Colonic mucosa (tissue), 4 donors: ENCODE results near the gene DTYMK. TPM values are rescaled to one million over a fixed set of nuclear protein-coding genes. Genes with fewer than 3 reads are reported as not detected.

Experiments
- DNase-seq: peaks from one replicate; pipeline ENCODE4 v3.0.0-alpha.2; 2020
- H3K27ac ChIP-seq: fragments of 200-600 bp; one replicate; pipeline ENCODE4 v1.8.0; 2021
- H3K27me3 ChIP-seq: fragments of 200-600 bp; one replicate; pipeline ENCODE4 v1.8.0; 2021
- H3K36me3 ChIP-seq: fragments of 200-600 bp; one replicate; pipeline ENCODE4 v1.8.0; 2021
- H3K4me1 ChIP-seq: fragments of 200-600 bp; one replicate; pipeline ENCODE4 v1.8.0; 2021; ENCODE audit warnings: mild to moderate bottlenecking
- H3K4me3 ChIP-seq: fragments of 200-600 bp; one replicate; pipeline ENCODE4 v1.8.0; 2021
- H3K9ac ChIP-seq, 2 donors: one replicate each; pipeline ENCODE4 v1.7.0; 2013; ENCODE audit warnings: control low read depth in 2 of 2, low read depth in 2 of 2, low read length in 2 of 2
- H3K9me3 ChIP-seq: fragments of 200-600 bp; one replicate; pipeline ENCODE4 v1.8.0; 2021
- intact Hi-C: fragments of 100-400 bp; cut with DNase I; formaldehyde crosslinking; loops from one replicate; pipeline ENCODE4 v1.14.1; 2022
- total RNA-seq, 2 donors: library from RNA; stranded (reverse); fragmentation: NEBNext Ultra II Directional in 1 of 2; extraction: Animal tissue kit (Norgen Biotek cat#: 25700) in 1 of 2; gene quantifications; one replicate each; pipeline ENCODE4 v1.2.1, GENCODE V29; 2021
- TF ChIP-seq, protein P1 (sequence below): fragments of 200-600 bp; IDR thresholded peaks from one replicate; pipeline ENCODE4 v1.8.0; 2022; ENCODE audit warnings: antibody characterized with exemption, mild to moderate bottlenecking
- donor health status: healthy.
- donor health status: DM: no; HTN: no; CAD: no.
- donor health status: DM: no; HTN: no; CAD: no.

DTYMK gene
- total RNA-seq, 2 donors from 2014 or later = 22.6 to 106 TPM

DNA sequence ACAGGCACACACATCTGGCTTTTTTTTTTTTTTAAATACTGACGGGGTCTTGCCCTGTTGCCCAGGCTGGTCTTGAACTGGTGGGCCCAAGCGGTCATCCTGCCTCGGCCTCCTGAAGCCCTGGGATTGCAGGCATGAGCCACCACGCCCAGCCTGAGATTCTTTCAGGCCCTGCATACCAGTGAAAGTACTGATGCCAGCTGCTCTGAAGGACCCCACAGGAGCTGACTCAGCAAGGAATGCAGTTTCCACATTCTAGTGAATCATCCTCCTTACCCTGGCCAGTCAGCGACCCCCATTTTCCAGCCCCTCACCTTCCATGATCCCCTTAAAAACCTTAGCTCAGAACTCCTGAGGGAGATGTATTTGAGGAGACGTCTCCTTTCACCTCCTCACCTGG is 5.8 kb upstream of the DTYMK start:
- intact Hi-C loops = no loop called here
- Histone ChIP-seq H3K9me3 (no peaks in the 10 kb centered on the region), H3K4me1 (no peaks in the 10 kb centered on the region), H3K36me3 (peaks cover 6% of the 10 kb centered on the region), H3K27me3 (no peaks in the 10 kb centered on the region), H3K27ac (no peak overlapping the region), H3K4me3 (no peak overlapping the region), H3K9ac (no peak overlapping the region)
- TF ChIP-seq, protein P1, sequence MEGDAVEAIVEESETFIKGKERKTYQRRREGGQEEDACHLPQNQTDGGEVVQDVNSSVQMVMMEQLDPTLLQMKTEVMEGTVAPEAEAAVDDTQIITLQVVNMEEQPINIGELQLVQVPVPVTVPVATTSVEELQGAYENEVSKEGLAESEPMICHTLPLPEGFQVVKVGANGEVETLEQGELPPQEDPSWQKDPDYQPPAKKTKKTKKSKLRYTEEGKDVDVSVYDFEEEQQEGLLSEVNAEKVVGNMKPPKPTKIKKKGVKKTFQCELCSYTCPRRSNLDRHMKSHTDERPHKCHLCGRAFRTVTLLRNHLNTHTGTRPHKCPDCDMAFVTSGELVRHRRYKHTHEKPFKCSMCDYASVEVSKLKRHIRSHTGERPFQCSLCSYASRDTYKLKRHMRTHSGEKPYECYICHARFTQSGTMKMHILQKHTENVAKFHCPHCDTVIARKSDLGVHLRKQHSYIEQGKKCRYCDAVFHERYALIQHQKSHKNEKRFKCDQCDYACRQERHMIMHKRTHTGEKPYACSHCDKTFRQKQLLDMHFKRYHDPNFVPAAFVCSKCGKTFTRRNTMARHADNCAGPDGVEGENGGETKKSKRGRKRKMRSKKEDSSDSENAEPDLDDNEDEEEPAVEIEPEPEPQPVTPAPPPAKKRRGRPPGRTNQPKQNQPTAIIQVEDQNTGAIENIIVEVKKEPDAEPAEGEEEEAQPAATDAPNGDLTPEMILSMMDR = no peak
- no peak for DNase-seq

DNA sequence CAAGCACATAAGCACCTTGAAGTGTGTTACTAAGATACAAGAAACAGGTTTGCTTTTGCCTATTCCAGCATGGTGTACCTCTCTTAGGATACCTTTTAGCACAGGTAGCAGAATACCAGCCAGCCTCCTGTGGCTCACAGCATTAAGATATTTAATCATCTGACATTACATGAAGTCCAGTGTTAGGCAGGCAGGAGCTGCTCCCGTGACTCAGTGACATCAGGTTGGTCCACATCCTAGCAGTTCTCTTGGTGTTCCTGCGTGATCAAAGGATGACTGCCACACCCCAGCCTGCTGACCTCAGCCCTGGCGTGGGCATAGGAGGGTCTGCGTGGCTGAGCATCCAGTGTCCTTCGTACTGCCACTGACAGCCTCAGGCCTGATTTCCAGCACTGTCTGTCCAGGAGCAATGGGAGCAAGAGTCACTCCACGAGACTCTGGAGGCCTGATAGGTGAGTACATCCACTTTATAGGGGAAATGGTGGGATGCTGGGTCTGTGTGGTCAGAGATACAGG is 3.6 kb upstream of the DTYMK start:
- TF ChIP-seq, protein P1 = no peak
- H3K4me1 ChIP-seq = peaks cover 5% of the 10 kb centered on the region
- H3K9me3 ChIP-seq = no peaks in the 10 kb centered on the region
- no peak overlapping the region for H3K4me3 ChIP-seq
- H3K36me3 ChIP-seq = peaks cover under 1% of the 10 kb centered on the region
- no peak overlapping the region for H3K9ac ChIP-seq
- H3K27me3 ChIP-seq = no peaks in the 10 kb centered on the region
- no peak for DNase-seq
- no peak overlapping the region for H3K27ac ChIP-seq
- intact Hi-C loops = no loop called here

DNA sequence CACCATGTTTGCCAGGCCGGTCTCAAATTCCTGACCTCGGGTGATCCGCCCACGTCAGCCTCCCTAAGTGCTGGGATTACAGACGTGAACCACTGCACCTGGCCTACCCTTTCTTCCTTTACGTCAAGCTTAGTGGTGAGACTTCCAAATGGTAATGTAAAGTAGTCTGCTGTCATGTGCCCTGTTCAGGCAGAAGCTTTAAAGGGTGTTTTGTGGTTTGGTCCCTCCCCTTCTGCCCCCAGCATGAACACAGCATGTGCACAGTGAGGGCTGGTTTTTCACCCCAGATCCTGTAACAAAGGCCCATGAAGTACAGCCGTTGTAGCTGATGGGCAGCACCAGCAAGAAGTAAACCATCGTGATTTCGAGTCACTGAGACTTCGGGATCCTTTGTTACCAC is 2.7 kb upstream of the DTYMK start:
- Histone ChIP-seq H3K36me3 (no peaks in the 10 kb centered on the region), H3K4me1 (peaks cover 5% of the 10 kb centered on the region), H3K27me3 (no peaks in the 10 kb centered on the region), H3K4me3 (no peak overlapping the region), H3K9me3 (no peaks in the 10 kb centered on the region), H3K27ac (no peak overlapping the region), H3K9ac (no peak overlapping the region)
- DNase-seq = no peak
- TF ChIP-seq, protein P1 = no peak
- intact Hi-C loops = no loop called here

DNA sequence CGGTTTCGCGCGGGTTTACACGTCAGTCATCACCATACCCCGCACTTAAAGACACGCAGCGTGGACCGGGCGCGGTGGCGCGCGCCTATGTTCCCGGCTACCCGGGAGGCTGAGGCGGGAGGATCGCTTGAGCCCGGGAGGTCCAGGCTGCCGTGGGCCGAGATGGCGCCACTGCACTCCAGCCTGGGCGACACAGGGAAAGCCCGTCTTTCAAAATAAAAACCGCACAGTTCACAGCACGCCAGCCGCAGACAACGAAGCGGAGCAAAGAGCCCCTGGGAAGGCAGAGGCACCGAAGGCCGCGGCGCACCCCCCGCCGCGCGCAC is 328 bp downstream of the DTYMK start:
- H3K27me3 ChIP-seq = no peaks in the 10 kb centered on the region
- H3K27ac ChIP-seq = peak overlapping the region; percentile 77
- intact Hi-C loops = no loop called here
- peak overlapping the region; percentile 74 to 81 for H3K9ac ChIP-seq
- DNase-seq = peak; percentile 29
- TF ChIP-seq, protein P1 = no peak
- H3K9me3 ChIP-seq = no peaks in the 10 kb centered on the region
- peak overlapping the region; percentile 97 for H3K4me3 ChIP-seq
- peaks cover 5% of the 10 kb centered on the region for H3K4me1 ChIP-seq
- H3K36me3 ChIP-seq = no peaks in the 10 kb centered on the region

DNA sequence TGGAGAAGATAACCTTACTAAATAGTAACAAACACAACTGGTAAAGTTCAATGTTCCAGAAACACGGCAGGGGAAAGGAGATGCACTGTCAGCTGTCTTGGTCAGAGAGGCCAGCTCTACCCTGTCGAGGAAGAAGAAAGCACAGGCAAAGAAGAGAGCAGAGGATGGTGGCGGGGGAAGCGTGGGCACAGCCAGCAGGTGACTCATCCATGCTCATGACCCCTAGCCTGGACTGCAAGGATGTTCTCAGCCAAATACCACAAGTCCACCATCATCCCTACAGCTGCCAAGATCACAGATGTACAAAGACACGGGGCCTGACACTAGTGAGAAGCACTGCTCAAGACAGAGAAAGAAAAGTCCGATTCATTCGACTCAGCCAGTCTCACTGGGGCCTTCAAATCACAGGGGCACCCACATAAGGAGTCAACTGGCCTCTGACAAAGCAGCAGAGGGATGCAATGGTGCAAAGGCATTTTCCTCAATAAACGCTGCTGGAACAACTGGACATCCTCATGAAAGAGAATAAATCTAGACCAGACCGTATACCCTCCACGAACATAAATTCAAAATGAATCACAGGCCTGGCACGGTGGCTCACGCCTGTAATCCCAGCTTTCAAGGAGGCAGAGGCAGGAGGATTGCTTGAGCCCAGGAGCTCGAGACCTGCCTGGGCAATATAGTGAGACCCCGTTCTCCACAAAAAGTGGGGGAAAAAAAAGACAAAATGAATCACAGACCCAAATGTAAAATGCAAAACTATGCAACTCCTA is 5.6 kb downstream of the DTYMK start:
- Histone ChIP-seq H3K27me3 (no peaks in the 10 kb centered on the region), H3K4me3 (no peak overlapping the region), H3K9ac (no peak overlapping the region), H3K27ac (no peak overlapping the region), H3K36me3 (no peaks in the 10 kb centered on the region), H3K4me1 (peaks cover 5% of the 10 kb centered on the region), H3K9me3 (no peaks in the 10 kb centered on the region)
- intact Hi-C loops = no loop called here
- TF ChIP-seq, protein P1 = no peak
- no peak for DNase-seq
